ENCODE results near the gene KCNH6.

Gene KCNH6, protein sequence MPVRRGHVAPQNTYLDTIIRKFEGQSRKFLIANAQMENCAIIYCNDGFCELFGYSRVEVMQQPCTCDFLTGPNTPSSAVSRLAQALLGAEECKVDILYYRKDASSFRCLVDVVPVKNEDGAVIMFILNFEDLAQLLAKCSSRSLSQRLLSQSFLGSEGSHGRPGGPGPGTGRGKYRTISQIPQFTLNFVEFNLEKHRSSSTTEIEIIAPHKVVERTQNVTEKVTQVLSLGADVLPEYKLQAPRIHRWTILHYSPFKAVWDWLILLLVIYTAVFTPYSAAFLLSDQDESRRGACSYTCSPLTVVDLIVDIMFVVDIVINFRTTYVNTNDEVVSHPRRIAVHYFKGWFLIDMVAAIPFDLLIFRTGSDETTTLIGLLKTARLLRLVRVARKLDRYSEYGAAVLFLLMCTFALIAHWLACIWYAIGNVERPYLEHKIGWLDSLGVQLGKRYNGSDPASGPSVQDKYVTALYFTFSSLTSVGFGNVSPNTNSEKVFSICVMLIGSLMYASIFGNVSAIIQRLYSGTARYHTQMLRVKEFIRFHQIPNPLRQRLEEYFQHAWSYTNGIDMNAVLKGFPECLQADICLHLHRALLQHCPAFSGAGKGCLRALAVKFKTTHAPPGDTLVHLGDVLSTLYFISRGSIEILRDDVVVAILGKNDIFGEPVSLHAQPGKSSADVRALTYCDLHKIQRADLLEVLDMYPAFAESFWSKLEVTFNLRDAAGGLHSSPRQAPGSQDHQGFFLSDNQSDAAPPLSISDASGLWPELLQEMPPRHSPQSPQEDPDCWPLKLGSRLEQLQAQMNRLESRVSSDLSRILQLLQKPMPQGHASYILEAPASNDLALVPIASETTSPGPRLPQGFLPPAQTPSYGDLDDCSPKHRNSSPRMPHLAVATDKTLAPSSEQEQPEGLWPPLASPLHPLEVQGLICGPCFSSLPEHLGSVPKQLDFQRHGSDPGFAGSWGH

GRCh38 chr17:63523253-63523855 is at the start of gene KCNH6:
Gene KCNH6, plus strand, starts transcription at chr17:63523358. Its CDS starts 56 bp downstream, at chr17:63523414.
- Mint-ChIP-seq H3K9me3 (no peaks in the 10 kb centered on the region), H3K36me3 (ENCODE audit: low read depth) (no peaks in the 10 kb centered on the region), H3K4me1 (no peaks in the 10 kb centered on the region), H3K27ac (no peak within 1 kb of the TSS), H3K27me3 (peaks cover 26% of the 10 kb centered on the region), H3K4me3 (no peak within 1 kb of the TSS)
- ATAC-seq (no peak), DNase-seq (no peak)

DNA sequence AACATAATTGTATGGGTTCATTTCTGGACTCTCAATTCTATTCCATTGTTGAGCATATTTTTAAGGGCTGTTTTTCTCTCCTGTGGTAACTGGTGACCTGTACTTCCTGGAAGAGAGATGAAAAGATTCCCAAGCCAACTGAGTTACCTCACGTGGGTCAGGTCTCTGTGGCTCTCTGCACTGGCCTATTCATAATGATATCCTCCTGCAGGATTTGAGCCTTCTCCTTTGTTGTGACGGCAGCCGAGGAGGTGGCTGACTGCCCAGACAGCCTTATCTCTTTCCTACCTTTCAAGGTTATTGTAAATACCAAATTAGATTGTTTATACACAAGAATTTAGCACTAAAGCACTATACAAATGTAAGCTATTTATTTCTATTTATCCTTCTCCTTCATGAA is 49.0 kb upstream of the KCNH6 start:
- peaks cover 8% of the 10 kb centered on the region for H3K4me1 Mint-ChIP-seq
- no peak for DNase-seq
- H3K27me3 Mint-ChIP-seq: peaks cover 32% of the 10 kb centered on the region
- no peaks in the 10 kb centered on the region for H3K36me3 Mint-ChIP-seq (ENCODE audit: low read depth)
- H3K4me3 Mint-ChIP-seq: no peak overlapping the region
- H3K9me3 Mint-ChIP-seq: no peaks in the 10 kb centered on the region
- no peak for ATAC-seq
- H3K27ac Mint-ChIP-seq: no peak overlapping the region

DNA sequence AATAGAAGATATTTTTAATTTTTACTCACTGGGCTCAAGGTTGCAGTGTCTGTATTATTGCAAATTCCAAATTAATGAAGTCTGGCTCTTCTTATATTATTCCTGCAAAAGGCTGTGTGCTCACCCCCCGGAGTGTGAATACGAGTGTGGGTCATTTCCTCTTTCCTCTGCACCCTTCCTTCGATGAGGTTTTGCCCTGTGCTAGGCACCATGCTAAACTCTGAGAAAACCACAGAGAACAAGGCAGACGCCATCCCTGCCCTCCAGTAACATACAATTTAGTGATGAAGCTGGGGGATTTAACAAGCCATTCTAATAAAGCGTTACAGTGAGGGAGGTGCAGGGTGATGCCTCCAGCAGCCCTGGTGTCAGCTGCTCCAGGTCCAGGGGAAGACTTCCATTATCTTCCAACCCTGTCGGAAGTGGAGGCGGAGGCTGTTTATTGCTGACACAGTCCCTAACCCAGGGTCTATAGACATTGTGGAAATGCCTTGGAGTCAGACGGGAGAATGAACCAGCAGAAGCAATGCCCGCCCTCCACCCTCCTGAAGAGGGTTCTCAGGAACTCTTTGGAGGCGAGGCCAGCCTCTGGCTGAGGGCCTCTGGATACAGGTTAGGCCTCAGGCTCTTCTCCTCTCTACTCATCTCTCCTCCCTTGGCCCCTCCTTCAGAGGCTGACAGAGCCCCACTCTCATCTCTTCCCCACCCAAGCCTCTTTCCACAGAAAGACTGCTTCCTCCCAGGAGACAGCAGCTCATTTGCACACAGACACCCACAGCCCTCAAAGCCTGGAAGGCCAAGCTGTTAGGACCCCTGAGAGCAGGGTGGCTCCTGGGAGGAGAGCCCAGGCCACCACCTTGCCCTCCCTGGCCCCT is 48.3 kb upstream of the KCNH6 start:
- no peak for DNase-seq
- Mint-ChIP-seq H3K36me3 (ENCODE audit: low read depth) (no peaks in the 10 kb centered on the region), H3K27me3 (peaks cover 33% of the 10 kb centered on the region), H3K9me3 (no peaks in the 10 kb centered on the region), H3K4me3 (no peak overlapping the region), H3K27ac (no peak overlapping the region), H3K4me1 (peaks cover 8% of the 10 kb centered on the region)
- no peak for ATAC-seq

DNA sequence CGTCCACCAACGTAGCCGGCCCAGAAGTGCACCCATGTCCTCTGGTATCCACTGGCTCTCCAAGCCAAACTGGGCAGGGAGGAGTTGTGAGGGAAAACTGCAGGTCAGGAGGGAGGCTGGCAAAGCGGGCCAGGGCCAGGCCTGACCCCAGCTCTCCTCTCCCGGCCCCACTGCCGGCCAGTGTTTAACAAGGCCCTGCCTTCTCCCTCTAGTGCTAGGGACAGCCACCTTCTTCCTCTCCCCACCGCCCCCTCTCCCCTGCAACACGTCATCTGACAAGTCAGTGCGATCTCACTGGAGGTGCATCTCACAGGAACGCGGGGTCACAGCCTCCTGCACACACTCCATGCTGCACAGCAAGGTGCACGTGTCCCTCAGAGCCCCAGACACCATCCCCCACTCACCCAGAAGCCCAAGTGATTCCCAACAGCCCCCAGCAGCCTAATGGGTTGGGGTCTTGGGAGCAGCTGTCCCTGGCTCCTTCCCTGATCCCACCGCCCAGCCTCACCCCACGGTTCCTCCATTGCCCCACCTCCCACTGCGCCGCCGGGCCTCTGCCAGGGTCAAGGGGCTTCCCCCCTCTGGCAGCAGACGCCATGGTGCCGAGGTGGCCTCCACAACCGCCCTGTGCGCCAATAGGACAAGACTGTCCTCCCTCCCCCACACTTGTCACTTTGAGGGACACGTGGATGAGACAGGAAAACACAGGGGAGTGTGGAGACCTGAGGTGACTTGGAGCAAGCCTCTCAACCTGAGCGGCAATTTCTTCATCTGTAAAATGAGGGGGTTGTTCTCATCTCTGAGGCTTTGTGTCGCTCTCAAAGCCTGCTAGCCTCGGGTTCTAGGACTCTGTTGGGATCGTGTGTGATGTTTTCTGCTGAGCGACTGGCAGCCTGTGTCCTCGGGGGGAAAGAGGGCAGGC is 47.4 kb upstream of the KCNH6 start:
- Mint-ChIP-seq H3K27ac (no peak overlapping the region), H3K36me3 (ENCODE audit: low read depth) (no peaks in the 10 kb centered on the region), H3K27me3 (peaks cover 33% of the 10 kb centered on the region), H3K9me3 (no peaks in the 10 kb centered on the region), H3K4me3 (peak overlapping the region; percentile 49), H3K4me1 (peaks cover 8% of the 10 kb centered on the region)
- DNase-seq: no peak
- no peak for ATAC-seq

- peaks cover 8% of the 10 kb centered on the region for H3K4me1 Mint-ChIP-seq
- no peak overlapping the region for H3K27ac Mint-ChIP-seq
- peak overlapping the region; percentile 49 for H3K4me3 Mint-ChIP-seq
- H3K36me3 Mint-ChIP-seq (ENCODE audit: low read depth): no peaks in the 10 kb centered on the region
- DNase-seq: peak; percentile 20
- ATAC-seq: no peak
- H3K27me3 Mint-ChIP-seq: peaks cover 33% of the 10 kb centered on the region
- H3K9me3 Mint-ChIP-seq: no peaks in the 10 kb centered on the region
These were observed 46.7 kb upstream of the KCNH6 start for GRCh38 chr17:63476459-63476853.

- H3K27ac Mint-ChIP-seq: no peak within 1 kb of the TSS
- ATAC-seq (peak; percentile 27), DNase-seq (peak; percentile 31)
- H3K4me3 Mint-ChIP-seq: peak within 1 kb of the TSS; percentile 67
- peaks cover 33% of the 10 kb centered on the region for H3K27me3 Mint-ChIP-seq
- peaks cover 8% of the 10 kb centered on the region for H3K4me1 Mint-ChIP-seq
- no peaks in the 10 kb centered on the region for H3K9me3 Mint-ChIP-seq
- H3K36me3 Mint-ChIP-seq (ENCODE audit: low read depth): no peaks in the 10 kb centered on the region
These were observed 46.2 kb upstream of the KCNH6 start, which contains the start of gene ACE for GRCh38 chr17:63476854-63477479. Gene ACE, plus strand, starts transcription at chr17:63477061. Its CDS starts 34 bp downstream, at chr17:63477095.

DNA sequence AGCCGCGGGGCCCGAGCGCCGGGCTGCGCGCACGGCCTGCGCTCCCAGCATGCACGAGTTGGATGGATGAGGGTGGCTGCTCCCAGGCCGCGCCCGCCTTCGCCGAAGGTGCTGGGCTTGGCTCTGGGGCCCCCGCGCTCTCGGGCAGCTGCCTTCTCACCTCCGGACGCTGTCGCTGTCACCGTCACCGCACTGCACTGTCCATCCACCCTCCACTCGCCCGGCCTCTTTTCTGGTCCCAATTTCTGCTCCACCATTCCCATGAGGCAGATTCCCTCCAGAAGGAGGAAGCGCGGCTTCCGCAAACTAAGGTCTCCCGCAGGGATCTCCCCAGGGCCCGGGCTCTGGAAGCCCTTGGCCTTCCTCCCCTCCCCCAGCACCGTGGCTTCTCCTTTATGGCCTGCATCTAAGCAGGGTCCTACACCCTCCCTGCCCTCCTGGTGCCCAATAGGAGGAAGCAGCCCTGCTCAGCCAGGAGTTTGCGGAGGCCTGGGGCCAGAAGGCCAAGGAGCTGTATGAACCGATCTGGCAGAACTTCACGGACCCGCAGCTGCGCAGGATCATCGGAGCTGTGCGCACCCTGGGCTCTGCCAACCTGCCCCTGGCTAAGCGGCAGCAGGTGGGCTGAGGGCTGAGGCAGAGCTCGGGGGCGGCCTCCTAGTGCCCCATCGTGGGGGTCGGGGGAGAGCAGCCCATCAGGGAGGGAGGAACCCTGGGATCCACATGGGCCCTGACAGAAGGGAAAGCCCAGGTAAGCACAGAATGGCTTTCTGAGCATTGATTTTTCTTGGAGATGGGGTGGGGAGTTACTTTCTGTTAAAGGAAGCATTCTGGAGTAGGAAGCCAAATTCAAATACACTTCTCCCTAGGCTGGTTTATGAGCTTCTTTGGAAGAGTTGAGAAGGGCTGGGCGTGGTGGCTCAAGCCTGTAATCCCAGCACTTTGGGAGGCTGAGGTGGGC is 45.4 kb upstream of the KCNH6 start:
- H3K27ac Mint-ChIP-seq: no peak overlapping the region
- no peaks in the 10 kb centered on the region for H3K9me3 Mint-ChIP-seq
- H3K36me3 Mint-ChIP-seq (ENCODE audit: low read depth): no peaks in the 10 kb centered on the region
- H3K4me1 Mint-ChIP-seq: peaks cover 8% of the 10 kb centered on the region
- peaks cover 33% of the 10 kb centered on the region for H3K27me3 Mint-ChIP-seq
- DNase-seq (no peak), ATAC-seq (no peak)
- peak overlapping the region; percentile 67 for H3K4me3 Mint-ChIP-seq

GRCh38 chr17:63478814-63479494 is 44.2 kb upstream of the KCNH6 start:
- peak; percentile 83 for ATAC-seq
- Mint-ChIP-seq H3K27me3 (peaks cover 33% of the 10 kb centered on the region), H3K27ac (no peak overlapping the region)

GRCh38 chr17:63479495-63480184 is 43.5 kb upstream of the KCNH6 start:
- Mint-ChIP-seq H3K27me3 (peaks cover 32% of the 10 kb centered on the region), H3K27ac (no peak overlapping the region), H3K4me1 (peaks cover 8% of the 10 kb centered on the region), H3K4me3 (no peak overlapping the region), H3K9me3 (no peaks in the 10 kb centered on the region), H3K36me3 (ENCODE audit: low read depth) (no peaks in the 10 kb centered on the region)
- DNase-seq (no peak), ATAC-seq (no peak)

More at GRCh38 chr17:63478814-63479494, 44.2 kb upstream of the KCNH6 start:
- Mint-ChIP-seq H3K4me1 (peaks cover 8% of the 10 kb centered on the region), H3K36me3 (ENCODE audit: low read depth) (no peaks in the 10 kb centered on the region), H3K4me3 (peak overlapping the region; percentile 26), H3K9me3 (no peaks in the 10 kb centered on the region)
- DNase-seq: peak; percentile 80

- H3K9me3 Mint-ChIP-seq: no peaks in the 10 kb centered on the region
- H3K36me3 Mint-ChIP-seq (ENCODE audit: low read depth): no peaks in the 10 kb centered on the region
- DNase-seq (no peak), ATAC-seq (no peak)
- no peak overlapping the region for H3K27ac Mint-ChIP-seq
- no peak overlapping the region for H3K4me3 Mint-ChIP-seq
- H3K4me1 Mint-ChIP-seq: peaks cover 8% of the 10 kb centered on the region
- peaks cover 27% of the 10 kb centered on the region for H3K27me3 Mint-ChIP-seq
These were observed 42.9 kb upstream of the KCNH6 start for GRCh38 chr17:63480192-63480784.
